ENCODE data around the gene SRD5A2. TPM values are rescaled to one million over a fixed set of nuclear protein-coding genes. Genes with fewer than 3 reads are reported as not detected.

Gene SRD5A2
- total RNA-seq, 2 experiments from 2014 or later = not detected

Other genes with a start within 250 kb of the SRD5A2 start
- gene XDH, start 166.2 kb downstream of the SRD5A2 start, total RNA-seq = not detected